IMR-90 (cell line): ENCODE results near the gene HSD17B7. TPM values are rescaled to one million over a fixed set of nuclear protein-coding genes. Genes with fewer than 3 reads are reported as not detected.

Experiments
- ATAC-seq: fragments of 200-7000 bp; cut with Tn5 transposase; 2 replicates; pipeline ENCODE4 v1.9.1; 2020; ENCODE audit warnings: low read depth, mild to moderate bottlenecking, moderate library complexity
- BruUV-seq: library from RNA; stranded (reverse); fragments of 400-500 nt; replicated peaks from 2 replicates; lab custom pipeline; 2021; lab: Mats Ljungman, UMichigan
- CTCF ChIA-PET: fragments of 300-600 bp; formaldehyde crosslinking; extraction: SDS; loops from one replicate; lab custom pipeline; 2021; ENCODE audit warnings: antibody characterized with exemption; lab: Yijun Ruan, JAX
- POLR2A ChIA-PET: fragments of 300-600 bp; sonication (Branson Sonifier 250); formaldehyde crosslinking; loops from one replicate; lab custom pipeline; 2022; ENCODE audit warnings: antibody characterized with exemption; ENCODE audit not compliant: unreplicated experiment; lab: Charles Lee
- DNase-seq: peaks from one replicate; pipeline ENCODE4 v3.0.0; 2013
- H2AFZ ChIP-seq: replicated peaks from 2 replicates; pipeline ENCODE3; 2013; ENCODE audit warnings: low read length, mild to moderate bottlenecking; ENCODE audit not compliant: poor library complexity
- H2AK5ac ChIP-seq: 2 replicates; pipeline ENCODE4 v1.6.1; 2013; ENCODE audit warnings: low read depth, low read length, inconsistent platforms
- H2AK9ac ChIP-seq: replicated peaks from 2 replicates; pipeline ENCODE3; 2013; ENCODE audit warnings: mild to moderate bottlenecking, low read depth, low read length, moderate library complexity; ENCODE audit not compliant: poor library complexity
- H2BK120ac ChIP-seq: 2 replicates; pipeline ENCODE4 v1.6.1; 2013; ENCODE audit warnings: low read depth, low read length, inconsistent platforms
- H2BK15ac ChIP-seq: 3 replicates; pipeline ENCODE4 v1.6.1; 2013; ENCODE audit warnings: low read depth, low read length, inconsistent platforms
- H2BK20ac ChIP-seq: 2 replicates; pipeline ENCODE4 v1.6.1; 2013; ENCODE audit warnings: low read depth, mild to moderate bottlenecking, inconsistent platforms, low read length, moderate library complexity
- H2BK5ac ChIP-seq: 2 replicates; pipeline ENCODE4 v1.6.1; 2013; ENCODE audit warnings: mild to moderate bottlenecking, low read depth, low read length, inconsistent platforms; ENCODE audit not compliant: poor library complexity, severe bottlenecking
- H3K14ac ChIP-seq: replicated peaks from 2 replicates; pipeline ENCODE4 v1.6.1; 2013; ENCODE audit warnings: low read depth, low read length, inconsistent platforms
- H3K18ac ChIP-seq: 2 replicates; pipeline ENCODE4 v1.6.1; 2013; ENCODE audit warnings: low read depth, low read length, control low read depth
- H3K23ac ChIP-seq: 2 replicates; pipeline ENCODE4 v1.6.1; 2013; ENCODE audit warnings: low read depth, low read length, inconsistent platforms
- H3K27ac ChIP-seq: 2 replicates; pipeline ENCODE4 v1.5.1; 2013; ENCODE audit warnings: mild to moderate bottlenecking, control low read depth, low read length; ENCODE audit not compliant: insufficient read depth
- H3K27me3 ChIP-seq: 2 replicates; pipeline ENCODE4 v1.6.1; 2013; ENCODE audit warnings: low read length; ENCODE audit not compliant: control insufficient read depth, insufficient read depth
- H3K36me3 ChIP-seq: 2 replicates; pipeline ENCODE4 v1.6.1; 2013; ENCODE audit warnings: low read length, mixed read lengths; ENCODE audit not compliant: control insufficient read depth, insufficient read depth
- H3K4ac ChIP-seq: 2 replicates; pipeline ENCODE4 v1.6.1; 2013; ENCODE audit warnings: low read depth, low read length, inconsistent platforms
- H3K4me1 ChIP-seq: 2 replicates; pipeline ENCODE4 v1.6.1; 2013; ENCODE audit warnings: low read length, mixed read lengths; ENCODE audit not compliant: control insufficient read depth, insufficient read depth
- H3K4me2 ChIP-seq: 2 replicates; pipeline ENCODE4 v1.6.1; 2013; ENCODE audit warnings: low read depth, mild to moderate bottlenecking, control low read depth, low read length, moderate library complexity
- H3K4me3 ChIP-seq: 2 replicates; pipeline ENCODE4 v1.5.1; 2013; ENCODE audit warnings: low read depth, mild to moderate bottlenecking, control low read depth, low read length, moderate library complexity; ENCODE audit not compliant: insufficient read depth
- H3K56ac ChIP-seq: 2 replicates; pipeline ENCODE4 v1.6.1; 2013; ENCODE audit warnings: low read length, inconsistent platforms; ENCODE audit not compliant: insufficient read depth; ENCODE audit errors: extremely low read depth
- H3K79me1 ChIP-seq, 2 experiments: 2 replicates each; pipeline ENCODE4 v1.6.1; 2013; ENCODE audit warnings: low read length in 2 of 2, inconsistent platforms in 1 of 2, low read depth in 1 of 2
- H3K9ac ChIP-seq: 2 replicates; pipeline ENCODE4 v1.6.1; 2013; ENCODE audit warnings: low read depth, low read length, control low read depth
- H3K9me1 ChIP-seq: 2 replicates; pipeline ENCODE4 v1.6.1; 2013; ENCODE audit warnings: low read length, inconsistent platforms; ENCODE audit not compliant: insufficient read depth
- H3K9me3 ChIP-seq: 2 replicates; pipeline ENCODE4 v1.6.1; 2013; ENCODE audit warnings: low read length; ENCODE audit not compliant: control insufficient read depth, insufficient read depth
- H4K20me1 ChIP-seq: 2 replicates; pipeline ENCODE4 v1.6.1; 2013; ENCODE audit warnings: low read length, inconsistent platforms; ENCODE audit not compliant: insufficient read depth
- H4K5ac ChIP-seq: 2 replicates; pipeline ENCODE4 v1.6.1; 2013; ENCODE audit warnings: mild to moderate bottlenecking, low read depth, low read length, control low read depth
- H4K8ac ChIP-seq, 2 experiments: 2 replicates each; pipeline ENCODE4 v1.6.1; 2013; ENCODE audit warnings: low read depth in 2 of 2, low read length in 2 of 2, control low read depth in 1 of 2, inconsistent platforms in 1 of 2
- H4K91ac ChIP-seq: 2 replicates; pipeline ENCODE4 v1.6.1; 2013; ENCODE audit warnings: low read depth, low read length, inconsistent platforms; ENCODE audit not compliant: insufficient read depth
- BHLHE40 ChIP-seq: fragments of 150-350 bp; IDR thresholded peaks from 2 replicates; pipeline ENCODE4 v1.6.1; 2016; ENCODE audit warnings: mild to moderate bottlenecking, low read depth, low read length
- CEBPB ChIP-seq: IDR thresholded peaks from 2 replicates; pipeline ENCODE4 v1.6.1; 2012; ENCODE audit warnings: low read depth, low read length, improper control_type of control experiment
- FOS ChIP-seq: fragments of 150-350 bp; IDR thresholded peaks from 2 replicates; pipeline ENCODE4 v1.6.1; 2016; ENCODE audit warnings: low read depth, low read length
- MAZ ChIP-seq: IDR thresholded peaks from 2 replicates; pipeline ENCODE4 v1.6.1; 2012; ENCODE audit warnings: low read depth, mild to moderate bottlenecking, low read length, improper control_type of control experiment, moderate library complexity, borderline replicate concordance
- RCOR1 ChIP-seq: IDR thresholded peaks from 2 replicates; pipeline ENCODE4 v1.6.1; 2012; ENCODE audit warnings: mild to moderate bottlenecking, low read length, improper control_type of control experiment; ENCODE audit not compliant: insufficient replicate concordance
- USF2 ChIP-seq: fragments of 150-350 bp; IDR thresholded peaks from 2 replicates; pipeline ENCODE4 v1.6.1; 2017; ENCODE audit warnings: mild to moderate bottlenecking, antibody characterized with exemption, low read length, low read depth
- WGBS, 2 experiments: methylation state at CpG; one replicate each; pipeline versions ENCODE4 v1.1.5 to v1.1.7; 2013; ENCODE audit warnings: missing lambda C conversion rate in 2 of 2; ENCODE audit not compliant: insufficient read length in 1 of 2; ENCODE audit errors: extremely low coverage in 2 of 2; 5-methylcytosine and 5-hydroxymethylcytosine counted together
- dilution Hi-C: fragments of 300-500 bp; cut with HindIII; formaldehyde crosslinking; loops from one replicate; pipeline ENCODE4 v1.14.3; 2018; ENCODE audit warnings: low sequenced_read_pairs; ENCODE audit not compliant: unreplicated experiment
- in situ Hi-C: fragments of 300-500 bp; cut with MboI; formaldehyde crosslinking; loops from 3 replicates; pipeline ENCODE4 v1.14.3; 2019; ENCODE audit warnings: low sequenced_read_pairs, inconsistent platforms, mixed read lengths
- intact Hi-C: fragments of 100-400 bp; cut with micrococcal nuclease; formaldehyde crosslinking; loops from 2 replicates; pipeline ENCODE4 v1.10.0; 2022
- polyA plus RNA-seq, 3 experiments: library from polyadenylated mRNA; depleted of rRNA; stranded (reverse); fragments of >200 nt; gene quantifications; 2 replicates each; pipeline ENCODE4 v1.2.3, GENCODE V29; 2012; ENCODE audit warnings: low replicate concordance in 1 of 3
- total RNA-seq: library from RNA; depleted of rRNA; stranded (reverse); fragments of >200 nt; gene quantifications from 2 replicates; pipeline ENCODE4 v1.2.3, GENCODE V29; 2012

The HSD17B7 gene
- total and polyA plus RNA-seq, 2 of the 4 experiments (the other 2 are of a cell fraction): 10.6 to 17.7 TPM

DNA sequence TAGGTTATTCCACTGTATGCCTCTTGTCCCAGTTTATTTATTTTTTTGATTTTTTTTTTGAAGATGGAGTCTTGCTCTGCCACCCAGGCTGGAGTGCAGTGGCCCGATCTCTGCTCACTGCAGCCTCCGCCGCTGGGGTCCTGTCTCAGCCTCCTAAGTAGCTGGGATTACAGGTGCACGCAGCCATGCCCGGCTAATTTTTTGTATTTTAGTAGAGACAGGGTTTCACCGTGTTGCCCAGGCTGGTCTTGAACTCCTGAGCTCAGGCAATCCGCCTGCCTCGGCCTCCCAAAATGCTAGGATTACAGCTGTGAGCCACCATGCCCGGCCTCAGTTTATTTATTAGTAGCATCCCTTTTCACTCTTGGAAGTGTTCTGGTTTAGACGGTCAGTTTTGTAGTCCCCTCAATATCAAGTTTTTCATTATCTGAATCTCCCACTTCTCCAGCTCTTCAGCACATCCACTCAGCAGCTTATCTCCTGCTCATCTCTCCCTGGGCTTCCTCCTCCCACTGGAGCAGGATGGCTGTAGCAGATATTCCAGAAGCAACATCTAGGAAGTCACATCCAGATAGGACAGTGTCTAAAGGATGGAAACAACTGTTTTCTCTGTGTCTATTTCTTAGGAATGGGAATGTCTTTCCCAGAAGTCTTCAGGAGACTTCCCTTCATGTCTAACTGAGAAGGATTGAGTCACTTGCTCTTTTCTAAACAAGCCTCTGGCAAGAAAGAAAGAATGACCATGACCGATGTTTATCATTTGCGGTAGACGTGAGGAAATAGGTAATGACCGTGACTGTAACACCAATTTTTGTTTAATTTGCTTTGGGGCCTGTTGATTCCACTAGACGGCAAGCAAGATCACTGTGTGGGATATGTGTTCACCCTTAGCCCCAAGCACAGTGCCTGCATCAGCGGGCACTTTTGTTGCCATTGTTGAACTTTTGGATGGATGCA lies 56.0 kb downstream of the HSD17B7 start:
- peak overlapping the region; percentile 76 for H3K27ac ChIP-seq

More for the DNA sequence above, 56.0 kb downstream of the HSD17B7 start:
- TF ChIP-seq BHLHE40 (peak; percentile 95), MAZ (no peak), CEBPB (peak; percentile 86), USF2 (no peak), FOS (peak; percentile 66), RCOR1 (peak; percentile 53)
- ATAC-seq (peak; percentile 85), DNase-seq (peak; percentile 88)
- peaks cover 5% of the 10 kb centered on the region for H3K9me1 ChIP-seq
- no peaks in the 10 kb centered on the region for H4K20me1 ChIP-seq
- peak overlapping the region; percentile 90 for H2BK5ac ChIP-seq
- POLR2A ChIA-PET: no interaction called here
- peak overlapping the region in 1 of 2 experiments; percentile 90; a peak in 3 of 4 replicates for H4K8ac ChIP-seq
- no peaks in the 10 kb centered on the region for H3K36me3 ChIP-seq
- no TSS peak for BruUV-seq
- dilution Hi-C loops: no loop called here
- in situ Hi-C loops: no loop called here
- no peaks in the 10 kb centered on the region for H3K27me3 ChIP-seq
- peak overlapping the region; percentile 70 for H3K18ac ChIP-seq
- H2BK120ac ChIP-seq: peak overlapping the region; percentile 97
- no peak overlapping the region for H3K9ac ChIP-seq
- peak overlapping the region; percentile 88; the same call in 1 of the 2 replicates for H4K5ac ChIP-seq
- H3K9me3 ChIP-seq: no peaks in the 10 kb centered on the region
- H3K4me3 ChIP-seq: no peak overlapping the region
- H3K14ac ChIP-seq: peak overlapping the region; percentile 95
- peak overlapping the region; percentile 96 for H3K4ac ChIP-seq
- CTCF ChIA-PET: interaction anchor here (0.5 to 3.5 kb wide), 8 partner anchors 14 to 664 kb away, joined by 3 to 17 read pairs (median 3); partner anchors contain the start of genes CCDC190 and RGS4
- WGBS, 2 experiments: 0% methylated on average over 1 of the region's 16 CpGs; no CpG with 5 or more reads in 1 of the 2 experiments
- peak overlapping the region; percentile 95 for H3K23ac ChIP-seq
- H3K4me1 ChIP-seq: peaks cover 6% of the 10 kb centered on the region; the same call in 1 of the 2 replicates
- peak overlapping the region; percentile 98 for H2BK15ac ChIP-seq
- H2AFZ ChIP-seq: peak overlapping the region; percentile 90
- peak overlapping the region; percentile 72; the same call in 1 of the 2 replicates for H2AK5ac ChIP-seq
- intact Hi-C loops: no loop called here
- peak overlapping the region; percentile 97 for H2BK20ac ChIP-seq
- H3K56ac ChIP-seq: peak overlapping the region; percentile 74
- peak overlapping the region; percentile 47 for H3K4me2 ChIP-seq
- H3K79me1 ChIP-seq: no peaks in the 10 kb centered on the region
- peak overlapping the region; percentile 47 for H2AK9ac ChIP-seq
- H4K91ac ChIP-seq: peak overlapping the region; percentile 90
